ENCODE measurements around the gene DHRS7C. TPM values are rescaled to one million over a fixed set of nuclear protein-coding genes. Genes with fewer than 3 reads are reported as not detected.
"Not testable (repeated sequence)": the region's sequence is repeated elsewhere in the genome, so short reads cannot be mapped to it uniquely, and the experiment has no call there.

The DHRS7C gene
- total RNA-seq, 1 donor = not detected

DNA sequence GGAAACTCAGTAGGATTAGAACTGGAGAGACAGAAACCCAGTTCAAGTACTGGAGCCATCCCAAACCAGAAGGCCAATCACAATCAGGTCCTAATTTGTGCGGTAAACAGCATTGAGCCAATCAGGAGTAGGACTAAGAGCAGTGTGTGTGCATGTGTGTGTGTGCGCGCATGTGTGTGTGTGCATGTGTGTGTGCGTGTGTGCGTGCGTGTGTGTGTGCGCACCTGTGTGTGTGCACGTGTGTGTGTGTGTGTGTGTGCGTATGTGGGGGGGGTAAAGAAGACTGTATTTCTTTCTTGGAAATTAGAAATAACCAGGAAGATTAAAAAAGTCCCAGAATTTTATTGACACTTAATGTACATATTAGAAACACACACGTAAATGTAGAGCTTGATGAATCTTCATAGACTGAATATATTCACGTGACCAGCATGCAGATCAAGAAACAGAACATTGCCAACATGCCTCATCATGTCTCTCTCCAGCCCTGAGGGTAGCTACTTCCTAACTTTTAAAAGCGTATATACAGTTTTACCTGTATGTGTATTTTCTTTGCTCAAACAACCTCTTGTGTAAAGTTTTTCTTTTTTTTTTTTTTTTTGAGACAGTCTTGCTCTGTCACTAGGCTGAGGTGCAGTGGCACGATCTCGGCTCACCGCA, 919 bp upstream of the DHRS7C start:
- Histone ChIP-seq H3K9me3 (ENCODE audit: low read depth, low read length) (no peaks in the 10 kb centered on the region), H3K4me3 (ENCODE audit: low read length) (no peak overlapping the region), H3K27me3 (ENCODE audit: insufficient read depth, low read length) (no peaks in the 10 kb centered on the region), H3K4me1 (ENCODE audit: insufficient read depth, low read length) (no peaks in the 10 kb centered on the region)

DNA sequence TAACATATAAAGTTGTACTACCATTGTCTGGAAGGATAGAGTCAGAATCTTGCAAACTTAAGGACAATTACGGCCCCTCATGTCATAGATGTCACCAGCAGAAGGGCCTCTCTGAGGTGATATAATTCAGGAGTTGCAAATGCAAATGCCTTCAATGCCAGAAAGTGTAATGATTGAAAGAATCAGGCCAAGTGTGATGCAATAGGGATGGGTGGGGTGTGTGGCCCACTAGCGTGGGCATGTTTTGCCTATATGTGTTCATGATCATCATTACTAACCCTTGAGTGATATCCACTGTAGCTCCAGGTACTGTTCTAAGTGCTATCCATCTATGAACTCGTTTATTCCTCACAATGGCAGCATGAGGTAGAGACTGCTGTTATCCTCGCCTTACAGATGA, 1.1 kb downstream of the DHRS7C start:
- no peaks in the 10 kb centered on the region for H3K27me3 ChIP-seq (ENCODE audit: insufficient read depth, low read length)
- no peak overlapping the region for H3K4me3 ChIP-seq (ENCODE audit: low read length)
- H3K9me3 ChIP-seq (ENCODE audit: low read depth, low read length) = no peaks in the 10 kb centered on the region
- no peaks in the 10 kb centered on the region for H3K4me1 ChIP-seq (ENCODE audit: insufficient read depth, low read length)

DNA sequence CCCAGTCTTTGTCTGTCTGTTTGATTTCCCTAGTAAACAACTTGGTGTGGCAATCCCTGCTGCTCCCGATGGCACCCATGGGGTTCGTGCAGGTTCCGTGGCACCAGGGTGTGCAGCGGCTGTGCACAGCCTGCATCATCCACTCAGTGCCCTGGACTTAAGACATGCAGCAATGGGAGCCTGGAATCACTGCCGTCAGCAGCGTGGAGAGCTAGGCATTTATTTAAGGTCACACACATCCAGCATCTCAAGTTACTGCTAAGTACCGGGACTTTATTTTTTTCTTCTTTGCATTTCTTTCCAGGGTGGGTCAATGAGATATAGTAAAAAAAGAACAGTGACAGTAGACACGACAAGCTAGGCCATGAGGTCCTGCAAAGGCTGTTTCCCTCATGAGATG, 2.8 kb downstream of the DHRS7C start:
- no peak overlapping the region for H3K4me3 ChIP-seq (ENCODE audit: low read length)
- H3K4me1 ChIP-seq (ENCODE audit: insufficient read depth, low read length) = no peaks in the 10 kb centered on the region
- no peaks in the 10 kb centered on the region for H3K27me3 ChIP-seq (ENCODE audit: insufficient read depth, low read length)
- H3K9me3 ChIP-seq (ENCODE audit: low read depth, low read length) = no peaks in the 10 kb centered on the region

DNA sequence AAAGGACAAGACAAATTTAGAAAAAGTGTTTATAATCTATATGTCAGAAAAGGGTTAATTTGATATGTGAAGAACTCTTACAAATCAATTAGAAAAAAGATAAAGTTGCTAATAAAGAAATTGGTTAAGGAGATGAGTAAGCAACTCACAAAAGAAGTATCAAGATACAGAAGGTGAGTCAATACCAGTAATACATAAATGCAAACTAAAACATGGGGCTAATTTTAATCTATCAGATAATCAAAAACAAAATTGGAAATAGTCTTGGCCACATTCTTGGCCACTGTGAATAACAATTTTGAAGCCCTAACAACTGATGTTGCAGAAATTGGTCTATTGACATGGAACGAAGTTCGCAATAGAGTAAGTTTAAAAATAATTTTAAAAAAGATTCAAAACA, 6.8 kb downstream of the DHRS7C start:
- no peaks in the 10 kb centered on the region for H3K27me3 ChIP-seq (ENCODE audit: insufficient read depth, low read length)
- no peaks in the 10 kb centered on the region for H3K9me3 ChIP-seq (ENCODE audit: low read depth, low read length)
- no peak overlapping the region for H3K4me3 ChIP-seq (ENCODE audit: low read length)
- no peaks in the 10 kb centered on the region for H3K4me1 ChIP-seq (ENCODE audit: insufficient read depth, low read length)

DNA sequence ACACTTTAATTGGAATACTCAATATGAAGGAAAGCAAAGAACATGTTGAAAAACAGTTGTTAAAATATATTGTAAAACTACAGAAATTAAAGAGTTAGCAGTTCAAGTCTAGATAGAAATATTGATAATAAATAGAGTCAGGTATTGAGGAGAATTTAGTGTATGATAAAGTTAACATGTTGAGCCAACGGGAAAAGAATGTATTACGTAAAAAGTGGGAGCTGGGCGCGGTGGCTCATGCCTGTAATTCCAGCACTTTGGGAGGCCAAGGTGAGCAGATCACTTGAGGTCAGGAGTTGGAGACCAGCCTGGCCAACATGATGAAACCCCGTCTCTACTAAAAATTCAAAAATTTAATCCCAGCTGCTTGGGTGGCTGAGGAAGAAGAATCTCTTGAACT, 7.9 kb downstream of the DHRS7C start:
- H3K27me3 ChIP-seq (ENCODE audit: insufficient read depth, low read length); H3K4me3 ChIP-seq (ENCODE audit: low read length); H3K4me1 ChIP-seq (ENCODE audit: insufficient read depth, low read length); H3K9me3 ChIP-seq (ENCODE audit: low read depth, low read length): not testable (repeated sequence)

DNA sequence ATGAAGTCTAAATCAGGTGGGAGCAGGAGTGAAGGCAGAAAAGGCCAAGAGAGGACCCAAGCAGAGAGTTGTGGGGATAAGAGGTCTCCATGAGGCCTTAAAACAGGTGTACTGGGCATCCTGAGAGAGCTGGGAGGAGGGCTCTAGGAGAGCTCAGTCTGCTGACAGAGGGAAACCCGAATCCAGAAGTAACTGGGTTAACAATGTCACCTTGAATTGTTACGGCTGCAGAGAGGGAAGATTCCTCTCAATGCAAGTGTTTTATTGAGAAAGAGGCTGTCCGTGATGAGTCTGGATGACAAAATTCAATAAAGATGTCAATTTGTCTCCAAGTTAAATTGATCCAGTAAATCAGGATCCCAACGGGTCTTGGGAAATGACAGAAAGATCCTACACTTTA, 8.3 kb downstream of the DHRS7C start:
- Histone ChIP-seq H3K4me3 (ENCODE audit: low read length) (no peak overlapping the region), H3K27me3 (ENCODE audit: insufficient read depth, low read length) (no peaks in the 10 kb centered on the region), H3K4me1 (ENCODE audit: insufficient read depth, low read length) (no peaks in the 10 kb centered on the region), H3K9me3 (ENCODE audit: low read depth, low read length) (no peaks in the 10 kb centered on the region)

DNA sequence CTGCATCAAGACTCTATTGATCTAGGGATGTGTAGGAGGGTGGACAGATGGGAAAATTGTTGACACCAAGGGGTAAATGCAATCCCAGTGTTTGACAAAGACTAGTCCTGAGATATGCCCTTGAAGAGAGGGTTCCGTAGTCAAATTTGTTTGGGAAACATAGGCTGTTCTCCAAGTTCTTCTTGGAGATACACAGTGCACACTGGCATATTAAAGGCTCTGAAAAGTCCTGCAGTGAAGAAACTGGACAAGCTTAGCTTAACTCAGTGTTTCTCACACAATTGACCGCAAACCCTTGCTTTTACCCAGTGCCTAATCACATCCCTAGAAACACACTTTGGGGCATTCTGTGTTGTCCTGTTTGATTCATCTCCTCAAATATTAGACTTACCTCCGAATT, 10.8 kb downstream of the DHRS7C start:
- no peak overlapping the region for H3K4me3 ChIP-seq (ENCODE audit: low read length)
- H3K4me1 ChIP-seq (ENCODE audit: insufficient read depth, low read length) = no peaks in the 10 kb centered on the region
- no peaks in the 10 kb centered on the region for H3K9me3 ChIP-seq (ENCODE audit: low read depth, low read length)
- H3K27me3 ChIP-seq (ENCODE audit: insufficient read depth, low read length) = no peaks in the 10 kb centered on the region

DNA sequence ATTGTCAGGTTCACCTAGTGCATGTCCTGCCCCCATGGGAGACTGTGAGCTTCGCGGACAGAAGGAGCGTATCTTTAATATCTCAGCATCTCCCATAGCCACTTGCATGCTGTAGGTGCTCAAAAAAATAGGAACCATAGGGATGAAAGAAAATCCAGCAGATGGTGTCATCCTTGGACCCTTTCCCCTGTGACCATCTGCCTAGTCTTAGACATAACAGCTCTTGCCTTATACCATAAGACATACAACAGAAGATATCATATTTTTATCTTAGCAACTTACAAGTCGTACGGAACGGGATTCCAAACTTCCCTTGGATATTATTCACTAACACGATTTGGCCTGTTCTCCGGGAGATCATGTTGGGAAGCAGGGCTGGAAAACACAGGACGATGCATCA, 14.5 kb downstream of the DHRS7C start:
- Histone ChIP-seq H3K4me3 (ENCODE audit: low read length) (no peak overlapping the region), H3K9me3 (ENCODE audit: low read depth, low read length) (no peaks in the 10 kb centered on the region), H3K4me1 (ENCODE audit: insufficient read depth, low read length) (no peaks in the 10 kb centered on the region), H3K27me3 (ENCODE audit: insufficient read depth, low read length) (no peaks in the 10 kb centered on the region)

DNA sequence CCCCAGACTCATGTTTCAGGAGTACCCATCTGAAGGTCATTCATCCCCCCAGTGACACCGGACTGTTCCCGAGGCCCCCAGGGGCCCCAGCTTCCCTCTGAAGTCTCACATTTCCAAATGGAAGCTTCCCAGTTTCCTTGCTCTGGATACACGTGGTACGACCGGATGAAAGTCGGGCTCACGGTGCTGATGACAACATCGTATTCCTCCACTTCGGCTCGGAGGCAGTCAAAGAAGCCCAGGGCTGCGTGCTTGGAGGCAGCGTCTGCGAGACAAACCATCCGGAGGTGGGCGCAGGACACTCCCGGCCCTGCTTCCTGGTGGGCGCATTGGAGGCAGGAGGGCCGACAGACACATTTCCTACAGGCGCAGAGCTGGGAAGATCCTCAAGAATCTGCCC, 18.7 kb downstream of the DHRS7C start:
- Histone ChIP-seq H3K4me3 (ENCODE audit: low read length) (no peak overlapping the region), H3K4me1 (ENCODE audit: insufficient read depth, low read length) (no peaks in the 10 kb centered on the region), H3K27me3 (ENCODE audit: insufficient read depth, low read length) (no peaks in the 10 kb centered on the region), H3K9me3 (ENCODE audit: low read depth, low read length) (no peaks in the 10 kb centered on the region)

DNA sequence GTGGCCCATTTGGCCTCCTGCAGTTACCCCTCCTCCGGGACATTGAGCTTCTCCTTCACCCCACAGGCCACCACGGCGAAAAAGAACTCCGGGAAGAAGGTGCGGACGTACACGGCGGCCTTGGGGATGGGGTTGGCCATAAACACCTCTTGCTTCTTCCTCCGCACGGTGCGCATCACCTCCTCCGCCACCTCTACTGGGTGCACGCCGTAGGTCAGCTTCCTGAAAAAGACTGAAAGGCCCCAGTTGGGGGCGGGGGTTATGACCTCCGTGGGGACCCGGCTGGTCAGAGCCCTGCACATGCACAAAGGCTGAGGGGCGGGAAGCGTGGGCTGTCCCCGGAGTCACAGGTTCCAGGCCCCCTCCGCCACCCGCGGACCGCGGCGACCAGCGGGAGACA, 19.9 kb downstream of the DHRS7C start:
- H3K4me3 ChIP-seq (ENCODE audit: low read length) = no peak overlapping the region
- no peaks in the 10 kb centered on the region for H3K4me1 ChIP-seq (ENCODE audit: insufficient read depth, low read length)
- H3K9me3 ChIP-seq (ENCODE audit: low read depth, low read length) = no peaks in the 10 kb centered on the region
- no peaks in the 10 kb centered on the region for H3K27me3 ChIP-seq (ENCODE audit: insufficient read depth, low read length)

DNA sequence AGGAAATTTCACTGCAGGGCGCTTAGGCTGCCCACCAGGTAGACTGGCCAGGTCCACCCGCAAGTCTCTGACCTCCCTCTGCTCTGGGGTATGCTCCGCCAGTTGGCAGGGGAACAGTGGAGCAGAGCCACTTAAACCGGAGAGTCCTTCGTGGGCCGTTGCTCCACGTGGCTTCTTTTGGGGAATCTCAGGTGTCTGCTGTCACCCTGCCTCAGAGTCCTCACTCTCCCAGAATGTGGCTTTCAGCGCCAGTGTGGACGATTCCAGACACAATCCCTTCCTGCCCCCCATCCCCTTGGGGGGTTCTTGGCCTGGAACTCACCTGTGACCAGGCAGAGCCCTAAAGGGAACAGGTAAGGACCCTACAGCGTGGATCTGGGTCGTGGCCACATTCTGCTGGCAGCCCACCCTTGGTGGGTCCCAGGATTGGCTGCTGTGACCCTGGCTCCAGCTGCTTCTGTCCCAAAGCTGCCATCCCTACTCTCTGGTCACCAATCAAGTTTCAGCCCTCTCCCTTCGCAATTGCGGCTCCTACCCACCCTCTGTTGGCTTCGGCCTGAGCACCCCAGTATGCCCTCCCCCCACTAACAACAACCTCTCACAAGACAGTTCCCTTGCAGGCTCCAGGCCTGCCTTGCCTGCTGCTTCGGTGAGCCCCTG, 22.2 kb downstream of the DHRS7C start:
- Histone ChIP-seq H3K9me3 (ENCODE audit: low read depth, low read length) (no peaks in the 10 kb centered on the region), H3K4me3 (ENCODE audit: low read length) (no peak overlapping the region), H3K27me3 (ENCODE audit: insufficient read depth, low read length) (no peaks in the 10 kb centered on the region), H3K4me1 (ENCODE audit: insufficient read depth, low read length) (no peaks in the 10 kb centered on the region)

DNA sequence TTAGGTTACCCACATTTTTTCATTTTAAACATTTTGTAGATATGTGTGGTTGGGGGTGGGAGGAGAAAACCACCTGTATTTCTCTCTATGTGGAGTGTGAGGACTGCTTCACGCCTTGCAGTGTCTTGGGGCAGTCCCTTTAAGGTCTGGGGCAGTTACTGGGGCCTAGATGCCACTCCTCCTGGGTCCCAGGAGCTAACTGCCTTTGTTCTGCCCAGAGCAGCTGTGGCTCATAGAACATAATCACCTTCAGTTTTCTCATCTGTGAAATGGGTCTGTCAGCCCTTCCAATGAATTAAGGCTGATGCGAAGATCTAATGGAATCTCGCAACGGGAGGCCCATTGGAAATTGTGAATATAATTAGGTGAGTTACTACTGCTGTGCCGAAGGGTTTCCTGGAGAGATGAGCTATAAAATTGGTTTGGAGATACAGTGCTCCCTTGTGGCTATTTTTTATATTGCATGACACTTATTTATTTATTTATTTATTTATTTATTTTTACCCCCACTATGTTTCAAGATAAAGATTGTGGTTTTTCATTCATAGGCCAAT, 22.9 kb downstream of the DHRS7C start:
- Histone ChIP-seq H3K4me1 (ENCODE audit: insufficient read depth, low read length) (no peaks in the 10 kb centered on the region), H3K4me3 (ENCODE audit: low read length) (no peak overlapping the region), H3K27me3 (ENCODE audit: insufficient read depth, low read length) (no peaks in the 10 kb centered on the region), H3K9me3 (ENCODE audit: low read depth, low read length) (no peaks in the 10 kb centered on the region)

DNA sequence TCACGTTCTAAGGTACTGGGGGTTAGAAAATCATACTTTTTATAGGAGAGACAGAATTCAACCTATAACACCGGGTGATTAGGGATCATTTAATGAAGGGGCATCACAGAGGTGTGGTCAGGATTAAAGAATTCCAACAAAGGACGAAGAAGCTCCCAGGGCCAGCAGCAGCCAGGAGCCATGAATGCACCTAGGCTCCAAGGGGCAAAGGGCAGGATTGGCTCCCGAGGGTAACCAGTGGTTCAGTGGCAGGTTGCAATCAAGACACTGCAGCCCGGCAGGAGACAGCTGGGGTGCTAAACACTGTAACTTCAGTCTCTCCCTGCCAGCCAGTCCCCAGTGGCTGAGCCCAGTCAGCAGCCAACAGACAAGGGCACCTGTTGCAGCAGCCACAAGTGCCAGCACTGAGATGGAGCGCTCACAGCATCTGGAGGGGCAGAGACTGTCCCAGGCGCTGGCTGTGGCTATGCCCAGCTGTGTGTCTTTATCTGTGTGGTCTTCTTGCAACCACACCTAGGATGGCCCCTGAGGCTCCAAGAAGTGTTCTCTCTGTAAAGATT, 23.9 kb downstream of the DHRS7C start:
- no peaks in the 10 kb centered on the region for H3K9me3 ChIP-seq (ENCODE audit: low read depth, low read length)
- H3K4me3 ChIP-seq (ENCODE audit: low read length) = no peak overlapping the region
- no peaks in the 10 kb centered on the region for H3K27me3 ChIP-seq (ENCODE audit: insufficient read depth, low read length)
- no peaks in the 10 kb centered on the region for H3K4me1 ChIP-seq (ENCODE audit: insufficient read depth, low read length)

DNA sequence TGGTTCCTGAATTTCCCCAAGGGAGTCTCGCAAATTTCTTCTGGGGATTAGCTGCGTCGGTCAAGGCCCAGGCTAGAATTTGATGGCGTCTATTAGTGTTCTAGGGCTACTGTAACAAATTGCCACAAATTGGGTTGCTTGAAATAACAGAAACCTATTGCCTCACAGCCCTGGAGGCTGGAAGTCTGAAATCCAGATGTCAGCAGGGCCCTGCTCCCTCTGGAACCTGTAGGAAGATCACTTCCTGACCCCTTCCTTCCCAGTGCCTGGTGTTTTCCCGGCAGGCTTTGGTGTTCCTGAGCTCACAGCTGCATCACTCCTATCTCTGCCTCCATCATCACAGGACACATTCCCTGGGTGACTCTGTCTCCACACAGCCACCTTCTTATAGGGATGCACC, 24.4 kb downstream of the DHRS7C start:
- Histone ChIP-seq H3K4me3 (ENCODE audit: low read length) (no peak overlapping the region), H3K4me1 (ENCODE audit: insufficient read depth, low read length) (no peaks in the 10 kb centered on the region), H3K9me3 (ENCODE audit: low read depth, low read length) (no peaks in the 10 kb centered on the region), H3K27me3 (ENCODE audit: insufficient read depth, low read length) (no peaks in the 10 kb centered on the region)

DNA sequence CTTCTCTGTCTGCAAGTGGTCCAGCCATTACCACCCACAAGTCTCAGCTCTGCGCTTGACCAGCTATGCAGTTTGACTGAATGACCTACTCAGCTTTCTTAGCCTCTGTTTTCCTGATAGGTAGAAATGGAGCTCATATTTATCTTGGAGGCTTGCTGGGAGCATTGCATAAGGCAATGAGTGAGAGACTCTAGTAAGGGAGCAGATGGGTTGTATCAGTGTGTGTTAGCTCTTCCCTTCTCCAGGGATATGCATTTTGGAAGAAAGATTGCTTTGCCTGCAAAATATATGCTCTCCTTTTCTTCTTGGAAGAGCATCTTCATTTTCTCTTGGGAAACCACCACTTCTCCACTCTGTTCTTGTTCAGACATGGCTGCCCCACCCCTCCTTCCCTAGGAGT, 26.1 kb downstream of the DHRS7C start:
- no peaks in the 10 kb centered on the region for H3K27me3 ChIP-seq (ENCODE audit: insufficient read depth, low read length)
- no peaks in the 10 kb centered on the region for H3K9me3 ChIP-seq (ENCODE audit: low read depth, low read length)
- H3K4me1 ChIP-seq (ENCODE audit: insufficient read depth, low read length) = no peaks in the 10 kb centered on the region
- H3K4me3 ChIP-seq (ENCODE audit: low read length) = no peak overlapping the region

DNA sequence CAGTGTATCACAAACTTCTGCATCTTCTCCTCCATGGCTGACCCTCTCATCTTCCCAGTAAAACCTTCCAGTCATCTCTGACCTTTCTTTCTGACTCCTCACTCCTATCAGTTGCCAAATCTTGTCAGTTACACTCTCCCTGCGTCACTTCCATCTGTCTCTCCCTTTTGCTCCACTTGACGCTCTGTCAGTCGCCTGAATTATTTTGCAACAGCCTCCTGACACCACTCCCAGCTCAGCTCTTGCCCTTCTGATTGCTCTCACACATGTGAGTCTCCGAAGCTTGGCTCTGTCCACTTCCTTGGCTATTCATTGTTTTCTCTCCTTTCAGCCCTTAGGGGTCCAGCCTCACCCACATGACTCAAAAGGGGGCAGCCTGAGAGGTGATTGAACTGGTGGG, 27.7 kb downstream of the DHRS7C start:
- H3K9me3 ChIP-seq (ENCODE audit: low read depth, low read length) = no peaks in the 10 kb centered on the region
- no peaks in the 10 kb centered on the region for H3K27me3 ChIP-seq (ENCODE audit: insufficient read depth, low read length)
- H3K4me3 ChIP-seq (ENCODE audit: low read length) = no peak overlapping the region
- no peaks in the 10 kb centered on the region for H3K4me1 ChIP-seq (ENCODE audit: insufficient read depth, low read length)

All from mononuclear cell (primary cell).